GM10248 (cell line): ENCODE results near the gene GPR176.

Experiments used
- CTCF ChIA-PET: fragments of 300-600 bp; sonication (Branson Sonifier 250); formaldehyde crosslinking; extraction: SDS; loops from one replicate; lab custom pipeline; 2021; ENCODE audit warnings: antibody characterized with exemption; lab: Yijun Ruan, JAX
- POLR2A ChIA-PET: fragments of 350-650 bp; sonication (Branson Sonifier 250); formaldehyde crosslinking; extraction: SDS; loops from one replicate; lab custom pipeline; 2020; ENCODE audit warnings: antibody characterized with exemption; lab: Yijun Ruan, JAX
- DNase-seq: peaks from one replicate; pipeline ENCODE4 v3.0.0; 2012; ENCODE audit errors: extremely low spot score
- TF ChIP-seq, protein P1 (sequence below): IDR thresholded peaks from 2 replicates; pipeline ENCODE4 v1.5.1; 2012; ENCODE audit warnings: mild to moderate bottlenecking, low read depth; ENCODE audit errors: extremely low read depth, missing control alignments, control extremely low read depth

Gene GPR176

DNA sequence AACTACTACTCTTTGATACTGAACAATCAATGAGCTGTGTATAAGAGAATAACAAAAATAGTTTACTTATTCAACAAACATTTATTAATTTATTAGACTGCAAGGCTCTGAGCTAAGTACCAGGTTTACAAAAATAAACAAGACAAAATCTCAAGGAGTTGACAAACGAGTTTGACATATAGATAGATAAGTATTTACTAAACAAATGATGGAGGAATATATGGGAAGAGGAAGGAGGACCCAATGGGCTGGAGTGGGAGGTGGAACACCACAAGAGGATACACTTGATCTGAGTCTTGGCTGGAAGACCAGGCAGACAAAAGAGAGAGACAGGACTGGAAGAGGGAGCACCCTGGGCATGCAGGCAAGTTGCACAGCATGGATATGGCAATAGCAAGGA is 89.9 kb downstream of the GPR176 start:
- POLR2A ChIA-PET: no interaction called here
- no peak for DNase-seq
- CTCF ChIA-PET: interaction anchor here (1.2 kb wide), 1 partner anchor 43 kb away, joined by 3 read pairs; no protein-coding TSS in a partner anchor

GRCh38 chr15:39828374-39828931 is 91.6 kb downstream of the GPR176 start:
- CTCF ChIA-PET: interaction anchor here (0.7 kb wide), 1 partner anchor 25 kb away, joined by 3 read pairs; no protein-coding TSS in a partner anchor
- POLR2A ChIA-PET: no interaction called here
- DNase-seq: no peak
- TF ChIP-seq, protein P1, sequence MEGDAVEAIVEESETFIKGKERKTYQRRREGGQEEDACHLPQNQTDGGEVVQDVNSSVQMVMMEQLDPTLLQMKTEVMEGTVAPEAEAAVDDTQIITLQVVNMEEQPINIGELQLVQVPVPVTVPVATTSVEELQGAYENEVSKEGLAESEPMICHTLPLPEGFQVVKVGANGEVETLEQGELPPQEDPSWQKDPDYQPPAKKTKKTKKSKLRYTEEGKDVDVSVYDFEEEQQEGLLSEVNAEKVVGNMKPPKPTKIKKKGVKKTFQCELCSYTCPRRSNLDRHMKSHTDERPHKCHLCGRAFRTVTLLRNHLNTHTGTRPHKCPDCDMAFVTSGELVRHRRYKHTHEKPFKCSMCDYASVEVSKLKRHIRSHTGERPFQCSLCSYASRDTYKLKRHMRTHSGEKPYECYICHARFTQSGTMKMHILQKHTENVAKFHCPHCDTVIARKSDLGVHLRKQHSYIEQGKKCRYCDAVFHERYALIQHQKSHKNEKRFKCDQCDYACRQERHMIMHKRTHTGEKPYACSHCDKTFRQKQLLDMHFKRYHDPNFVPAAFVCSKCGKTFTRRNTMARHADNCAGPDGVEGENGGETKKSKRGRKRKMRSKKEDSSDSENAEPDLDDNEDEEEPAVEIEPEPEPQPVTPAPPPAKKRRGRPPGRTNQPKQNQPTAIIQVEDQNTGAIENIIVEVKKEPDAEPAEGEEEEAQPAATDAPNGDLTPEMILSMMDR: no peak

More for the DNA sequence above, 89.9 kb downstream of the GPR176 start:
- TF ChIP-seq, protein P1: no peak

DNA sequence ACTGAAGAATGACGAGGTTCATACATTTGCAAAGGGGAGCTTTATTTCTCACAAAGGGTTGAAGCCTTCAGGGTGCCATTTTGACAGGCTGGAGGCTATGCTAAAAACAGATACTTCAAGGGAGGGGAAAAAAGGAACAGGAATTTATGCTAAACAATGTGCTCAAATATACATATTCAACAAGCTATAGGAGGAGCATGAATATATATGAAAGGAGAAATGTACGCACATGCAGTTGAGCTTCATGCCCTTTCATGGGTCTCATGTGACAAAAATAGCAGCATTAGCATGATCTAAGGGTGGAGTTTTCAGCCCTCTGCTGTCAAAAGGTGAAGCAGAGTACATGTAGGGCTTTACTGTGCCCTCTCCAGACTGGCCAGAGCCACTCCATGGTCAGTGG is 93.1 kb downstream of the GPR176 start:
- TF ChIP-seq, protein P1: no peak
- ChIA-PET CTCF (interaction anchor here (1.1 kb wide), 2 partner anchors 9 to 49 kb away, joined by 3 read pairs; no protein-coding TSS in a partner anchor), POLR2A (no interaction called here)
- no peak for DNase-seq

DNA sequence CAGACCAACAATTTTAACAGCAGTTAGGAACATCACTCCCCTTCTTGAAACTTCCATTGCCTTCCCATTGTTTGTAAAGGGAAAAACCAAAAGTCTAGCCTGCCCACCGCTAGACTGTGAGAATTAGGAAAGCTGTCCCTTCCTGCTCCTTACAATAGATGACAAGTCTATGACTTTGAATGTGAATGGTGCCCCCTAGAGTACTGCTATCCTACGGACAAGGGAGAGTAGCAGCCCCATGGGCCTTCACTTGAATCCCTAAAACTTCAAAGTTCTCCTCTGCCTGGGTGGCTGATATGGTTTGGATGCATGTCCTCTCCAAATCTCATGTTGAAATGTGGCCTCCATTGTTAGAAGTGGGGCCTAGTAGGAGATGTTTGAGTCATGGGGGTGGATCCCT is 96.4 kb downstream of the GPR176 start:
- CTCF ChIA-PET: no interaction called here
- TF ChIP-seq, protein P1: no peak
- POLR2A ChIA-PET: no interaction called here
- no peak for DNase-seq

- no peak for DNase-seq
- TF ChIP-seq, protein P1: no peak
- CTCF ChIA-PET: interaction anchor here (0.9 to 2.4 kb wide), 6 partner anchors 14 to 63 kb away, joined by 3 to 7 read pairs (median 5); no protein-coding TSS in a partner anchor
- POLR2A ChIA-PET: no interaction called here
These were observed 99.9 kb downstream of the GPR176 start for GRCh38 chr15:39820050-39820602.

DNA sequence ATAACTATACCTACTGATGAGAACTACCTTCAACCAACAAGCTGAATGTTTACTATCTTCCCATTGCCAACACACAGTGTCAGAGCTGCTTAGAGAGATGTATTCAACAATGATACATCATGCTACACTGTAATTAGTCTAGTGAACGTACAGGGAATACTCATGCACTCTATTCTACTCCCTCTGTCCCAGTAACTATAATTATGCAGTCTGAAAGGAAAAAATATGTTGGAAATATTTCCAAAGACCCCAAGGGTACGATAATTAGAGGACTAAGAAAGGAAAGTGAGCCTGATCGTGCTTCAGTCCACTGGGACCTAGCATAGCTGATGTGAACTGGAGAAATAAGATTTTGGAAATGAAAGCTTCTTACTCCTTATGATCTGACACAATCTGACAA is 100.5 kb downstream of the GPR176 start:
- TF ChIP-seq, protein P1: no peak
- DNase-seq: no peak
- ChIA-PET CTCF (interaction anchor here (0.9 to 2.4 kb wide), 6 partner anchors 13 to 63 kb away, joined by 3 to 7 read pairs (median 5); no protein-coding TSS in a partner anchor), POLR2A (no interaction called here)
